ENCODE results near the gene UHRF1.

Gene UHRF1

DNA sequence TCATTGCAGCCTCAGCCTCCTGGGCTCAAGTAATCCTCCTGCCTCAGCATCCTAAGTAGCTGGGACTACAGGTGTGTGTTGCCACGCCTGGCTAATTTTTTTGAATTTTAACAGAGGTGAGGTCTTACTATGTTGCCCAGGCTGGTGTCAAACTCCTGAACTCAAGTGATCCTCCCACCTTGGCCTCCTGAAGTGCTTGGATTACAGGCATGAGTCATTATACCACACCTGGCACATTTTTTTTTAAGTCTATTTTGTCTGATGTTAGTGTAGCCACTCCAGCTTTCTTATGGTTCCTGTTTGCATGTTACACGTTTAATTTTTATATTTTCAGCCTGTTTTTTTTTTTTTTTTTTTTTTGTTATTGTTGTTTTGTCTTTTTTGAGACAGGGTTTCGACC, 84.4 kb downstream of the UHRF1 start:
- no peak for DNase-seq

DNA sequence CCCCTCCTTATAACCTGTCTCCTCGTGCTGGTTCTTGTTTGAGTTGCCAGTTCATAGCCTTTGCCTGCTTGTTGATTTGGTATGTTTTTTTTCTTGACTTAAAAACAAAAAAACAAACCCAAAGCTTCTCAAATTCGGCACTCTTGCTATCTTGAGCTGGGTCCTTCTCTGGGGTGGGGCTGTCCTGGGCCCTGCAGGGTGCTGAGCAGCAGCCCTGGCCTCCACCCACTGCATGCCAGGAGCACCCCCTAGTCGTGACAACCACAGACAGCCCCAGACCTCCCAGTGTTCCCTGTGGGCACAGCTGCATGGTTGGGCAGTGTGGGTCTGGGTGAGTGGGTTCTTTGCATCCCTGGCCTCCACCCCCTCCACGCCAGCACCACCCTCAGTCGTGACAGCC, 87.4 kb downstream of the UHRF1 start:
- DNase-seq: no peak

DNA sequence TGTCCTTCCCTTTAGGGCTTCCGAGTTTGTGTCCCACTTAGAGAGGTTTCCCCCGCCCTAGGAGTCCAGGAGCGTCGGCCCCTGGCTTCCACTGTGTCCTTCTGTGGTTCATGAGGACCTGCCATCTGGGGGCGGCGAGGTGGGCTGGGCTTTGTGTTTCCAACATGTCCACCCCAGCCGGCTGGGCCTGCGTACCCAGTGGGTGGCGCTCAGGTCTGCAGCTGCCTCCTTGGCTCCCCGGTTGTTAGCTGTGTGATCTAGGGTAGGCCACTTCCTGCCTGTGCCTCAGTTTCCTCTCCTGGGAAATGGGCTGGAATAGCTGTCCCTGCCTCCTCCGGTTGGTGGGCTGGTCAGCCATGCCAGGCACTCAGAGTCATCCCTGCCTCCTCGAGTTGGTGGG, 88.0 kb downstream of the UHRF1 start:
- no peak for DNase-seq

DNA sequence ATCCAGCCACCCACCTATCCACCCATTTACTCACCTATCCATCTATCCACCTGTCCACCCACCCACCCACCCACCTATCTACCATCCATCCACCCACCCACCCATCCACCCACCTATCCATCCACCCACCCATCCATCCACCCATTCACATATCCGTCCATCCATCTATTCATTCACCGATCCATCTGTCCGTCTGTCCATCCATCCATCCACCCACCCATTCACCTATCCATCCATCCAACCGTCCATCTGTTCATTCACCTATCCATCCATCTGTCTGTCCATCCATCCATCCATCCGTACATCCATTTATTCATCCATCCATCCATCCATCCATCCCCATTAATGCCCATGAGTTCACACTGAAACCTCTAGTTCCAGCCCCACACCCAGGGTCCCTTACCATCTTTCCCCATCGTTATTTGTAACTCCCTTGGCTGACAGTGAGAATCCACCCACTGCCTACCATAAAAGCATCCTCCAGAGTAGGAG, 90.9 kb downstream of the UHRF1 start:
- no peak for DNase-seq

DNA sequence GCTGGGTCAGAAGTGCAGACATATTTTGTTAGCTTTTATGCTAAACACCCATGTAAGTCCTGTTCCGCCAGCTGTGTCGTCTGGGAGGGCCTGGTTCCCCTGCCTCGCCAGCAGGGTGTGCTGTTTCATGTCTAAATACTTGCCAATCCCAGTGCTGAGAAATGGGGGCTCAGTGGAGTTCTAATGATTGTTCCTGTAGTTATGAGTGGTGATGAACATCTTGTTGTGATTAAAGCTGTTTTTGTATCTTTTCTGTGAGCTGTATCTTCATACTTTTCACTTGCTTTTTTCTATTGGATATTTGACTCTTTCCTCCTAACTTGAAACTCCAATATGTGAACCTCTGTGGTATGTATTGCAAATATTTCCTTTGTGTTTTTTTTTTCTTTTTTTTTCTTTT, 92.3 kb downstream of the UHRF1 start:
- no peak for DNase-seq

DNA sequence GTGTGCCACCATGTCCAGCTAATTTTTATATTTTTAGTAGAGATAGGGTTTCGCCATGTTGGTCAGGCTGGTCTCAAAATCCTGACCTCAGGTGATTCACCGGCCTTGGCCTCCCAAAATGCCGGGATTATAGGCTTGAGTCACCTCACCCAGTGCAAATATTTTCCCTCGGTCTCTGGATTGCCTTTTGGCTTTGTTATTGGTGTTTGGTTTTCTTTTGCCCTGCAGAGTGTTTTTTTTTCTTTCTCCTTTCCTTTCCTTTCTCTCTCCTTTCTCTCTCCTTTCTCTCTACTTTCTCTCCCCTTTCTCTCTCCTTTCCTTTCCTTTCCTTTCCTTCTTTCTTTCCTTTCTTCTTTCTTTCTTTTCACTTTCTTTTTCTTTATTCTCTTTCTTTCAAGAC, 92.8 kb downstream of the UHRF1 start:
- no peak for DNase-seq

DNA sequence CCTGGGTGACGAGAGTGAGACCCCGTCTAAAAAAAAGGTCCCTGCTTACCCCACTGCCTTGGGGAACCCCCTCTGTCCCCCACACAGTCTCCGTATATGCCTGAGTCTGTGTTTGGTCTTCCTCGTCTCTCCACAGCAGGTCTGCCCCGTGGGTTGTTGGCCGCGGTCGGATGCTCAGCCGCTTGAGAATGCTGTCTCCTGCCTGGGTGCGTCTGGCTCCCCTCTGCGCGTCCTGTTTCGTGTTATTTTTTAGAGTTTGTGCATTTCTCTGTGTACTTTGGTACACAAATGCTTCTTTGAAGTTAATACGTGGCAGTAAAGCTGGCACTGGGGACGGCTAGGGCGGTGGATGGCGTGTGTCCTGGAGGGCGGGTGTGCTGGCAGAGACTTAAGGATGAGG, 94.5 kb downstream of the UHRF1 start:
- DNase-seq: no peak

DNA sequence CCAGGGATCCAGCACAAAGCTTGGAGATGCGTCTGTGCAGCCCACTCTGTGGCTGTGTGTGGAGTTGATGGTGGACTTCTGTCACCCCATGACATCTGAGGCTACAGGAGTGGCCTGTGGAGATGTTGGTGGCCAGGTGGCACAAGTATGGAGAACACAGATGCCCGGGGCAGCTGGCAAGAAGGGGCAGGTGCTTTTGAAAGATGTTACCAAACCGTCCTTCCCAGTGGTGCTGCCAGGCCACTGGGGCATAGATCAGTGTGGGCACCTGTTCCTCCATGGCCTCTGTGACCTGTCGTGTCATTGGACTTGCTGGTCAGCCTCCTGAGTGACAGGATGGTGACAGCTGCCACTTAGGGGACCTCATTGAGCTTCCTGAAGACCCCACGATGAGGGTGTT, 95.8 kb downstream of the UHRF1 start:
- no peak for DNase-seq

DNA sequence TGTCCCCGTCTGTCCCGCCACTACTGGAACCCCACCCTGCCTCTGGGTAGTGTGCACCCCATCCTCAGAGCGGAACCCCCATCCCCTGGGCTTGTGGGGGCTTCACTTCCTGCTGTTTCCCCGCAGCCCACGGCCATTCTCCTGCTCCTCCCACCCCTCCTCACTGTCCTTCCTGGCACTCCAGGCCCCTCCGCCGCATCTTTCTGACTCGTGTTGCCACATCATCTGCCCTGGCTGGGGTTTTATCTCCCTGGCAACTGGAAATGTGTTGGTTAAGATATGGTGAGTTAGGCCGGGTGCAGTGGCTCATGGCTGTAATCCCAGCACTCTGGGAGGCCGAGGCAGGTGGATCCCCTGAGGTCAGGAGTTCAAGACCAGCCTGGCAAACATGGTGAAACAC, 96.9 kb downstream of the UHRF1 start:
- DNase-seq: no peak

DNA sequence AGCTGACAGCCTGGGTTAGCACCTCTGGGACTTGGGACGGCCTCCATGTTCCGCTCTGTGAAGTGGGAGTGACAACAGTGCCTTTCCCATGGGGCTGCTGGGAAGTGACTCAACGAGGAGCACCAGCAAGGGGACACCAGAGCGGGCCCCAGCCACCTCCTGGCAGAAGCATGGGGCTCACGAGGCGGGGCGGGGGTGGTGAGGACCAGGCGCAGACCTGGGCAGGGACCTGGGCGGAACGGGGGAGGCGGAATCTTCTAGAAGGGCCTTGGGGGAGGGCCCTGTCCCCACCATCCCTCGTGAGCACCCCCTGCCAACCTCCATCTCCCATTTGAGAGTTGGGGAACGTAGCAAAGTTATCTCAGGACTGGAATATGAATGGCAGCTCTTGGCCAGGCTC, 97.5 kb downstream of the UHRF1 start:
- no peak for DNase-seq

Data from NCI-H1105 (cell line).